H1 (cell line): Measurements from ENCODE around the gene PTK6.

Experiments
- GTF2F1 ChIP-seq: IDR thresholded peaks from 2 replicates; pipeline ENCODE4 v1.6.1; 2012; ENCODE audit warnings: low read depth, low read length, improper control_type of control experiment, borderline replicate concordance
- MAX ChIP-seq: IDR thresholded peaks from 2 replicates; pipeline ENCODE4 v1.6.1; 2012; ENCODE audit warnings: inconsistent platforms
- TF ChIP-seq, protein P1 (sequence below), 3 experiments: IDR thresholded peaks; 1 replicate in 2 of 3; 2 replicates in 1 of 3; pipeline versions ENCODE4 v1.5.1 to v1.6.1; 2011; ENCODE audit warnings: low read length in 3 of 3, mild to moderate bottlenecking in 3 of 3, inconsistent platforms in 2 of 3, low read depth in 1 of 3, moderate library complexity in 1 of 3; ENCODE audit not compliant: insufficient read depth in 1 of 3; ENCODE audit errors: control extremely low read depth in 1 of 3

DNA sequence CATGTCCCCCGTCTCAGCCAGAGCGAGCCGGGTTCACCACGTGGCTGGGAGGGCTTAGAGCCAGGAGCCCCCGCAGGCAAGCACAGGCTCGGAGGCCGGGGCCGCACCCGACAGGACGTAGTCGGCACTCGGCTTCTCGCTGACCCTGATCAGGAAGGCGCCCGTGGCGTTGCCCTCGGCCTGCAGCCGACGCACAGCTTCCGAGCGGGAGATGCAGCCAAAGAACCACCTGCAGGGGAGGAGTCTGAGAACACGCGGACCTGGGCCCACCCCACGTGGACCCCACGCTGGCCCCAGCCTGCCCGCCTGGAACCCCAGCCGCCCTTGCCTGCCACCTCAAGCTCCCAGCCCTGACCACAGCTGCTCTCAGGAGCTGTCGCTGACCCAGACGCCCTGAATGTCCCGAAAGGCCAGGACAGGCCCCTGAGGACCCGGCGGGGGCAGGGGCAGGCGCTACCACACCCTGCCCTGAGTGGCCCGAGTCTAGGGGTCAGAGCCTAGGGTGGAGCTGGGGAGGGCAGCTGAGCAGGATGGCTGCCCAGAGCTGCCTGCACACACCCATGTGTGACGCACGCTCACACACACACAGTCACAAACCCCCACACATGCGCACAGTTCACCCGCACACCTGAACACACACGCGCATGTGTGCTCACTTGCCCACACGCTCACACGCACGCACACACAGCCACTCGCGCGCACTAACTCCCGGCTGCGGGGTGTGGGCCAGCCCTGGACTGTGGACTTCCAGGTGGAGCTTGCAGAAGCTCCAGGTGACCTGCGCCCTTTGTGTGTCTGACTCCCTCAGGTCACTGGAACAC lies 2.1 kb downstream of the PTK6 start:
- TF ChIP-seq, protein P1, sequence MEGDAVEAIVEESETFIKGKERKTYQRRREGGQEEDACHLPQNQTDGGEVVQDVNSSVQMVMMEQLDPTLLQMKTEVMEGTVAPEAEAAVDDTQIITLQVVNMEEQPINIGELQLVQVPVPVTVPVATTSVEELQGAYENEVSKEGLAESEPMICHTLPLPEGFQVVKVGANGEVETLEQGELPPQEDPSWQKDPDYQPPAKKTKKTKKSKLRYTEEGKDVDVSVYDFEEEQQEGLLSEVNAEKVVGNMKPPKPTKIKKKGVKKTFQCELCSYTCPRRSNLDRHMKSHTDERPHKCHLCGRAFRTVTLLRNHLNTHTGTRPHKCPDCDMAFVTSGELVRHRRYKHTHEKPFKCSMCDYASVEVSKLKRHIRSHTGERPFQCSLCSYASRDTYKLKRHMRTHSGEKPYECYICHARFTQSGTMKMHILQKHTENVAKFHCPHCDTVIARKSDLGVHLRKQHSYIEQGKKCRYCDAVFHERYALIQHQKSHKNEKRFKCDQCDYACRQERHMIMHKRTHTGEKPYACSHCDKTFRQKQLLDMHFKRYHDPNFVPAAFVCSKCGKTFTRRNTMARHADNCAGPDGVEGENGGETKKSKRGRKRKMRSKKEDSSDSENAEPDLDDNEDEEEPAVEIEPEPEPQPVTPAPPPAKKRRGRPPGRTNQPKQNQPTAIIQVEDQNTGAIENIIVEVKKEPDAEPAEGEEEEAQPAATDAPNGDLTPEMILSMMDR (IDR thresholded peaks at IDR 0.05; ENCODE audit: control extremely low read depth in 1 of 3, insufficient read depth in 1 of 3, low read depth in 1 of 3, low read length in 3 of 3) = no peak
- TF ChIP-seq MAX (0 out of 2 replicates have a peak, but pooled peaks have one; percentile 33), GTF2F1 (no peak)
